Transverse colon (tissue), 4 donors: ENCODE data around the gene SPARC. TPM values are rescaled to one million over a fixed set of nuclear protein-coding genes. Genes with fewer than 3 reads are reported as not detected.
A peak's percentile ranks its signal among the peaks of the same experiment; 100 is the strongest.

Experiments
- DNase-seq: peaks from one replicate; pipeline ENCODE4 v3.0.0-alpha.2; 2019
- H3K27ac ChIP-seq, 4 donors: fragments of 200-600 bp; sonication (generic); 2 replicates each; pipeline ENCODE4 v1.5.1; 2016 to 2018; ENCODE audit warnings: inconsistent platforms in 4 of 4
- H3K27me3 ChIP-seq: fragments of 200-600 bp; sonication (generic); 2 replicates; pipeline ENCODE4 v1.5.1; 2017; ENCODE audit warnings: inconsistent platforms
- H3K36me3 ChIP-seq, 4 donors: fragments of 200-600 bp; sonication (generic); 2 replicates each; pipeline ENCODE4 v1.5.1; 2017 to 2019; ENCODE audit warnings: inconsistent platforms in 4 of 4
- H3K4me1 ChIP-seq, 4 donors: fragments of 200-600 bp; sonication (generic); 2 replicates each; pipeline ENCODE4 v1.5.1; 2017 to 2020; ENCODE audit warnings: inconsistent platforms in 4 of 4
- H3K4me3 ChIP-seq, 4 donors: fragments of 200-600 bp; sonication (generic); 1 replicate in 1 of 4; 2 replicates in 3 of 4; pipeline versions ENCODE4 v1.5.1 to v1.6.1; 2017 to 2019; ENCODE audit warnings: inconsistent platforms in 4 of 4
- H3K9me3 ChIP-seq, 2 donors: fragments of 200-600 bp; sonication (generic); 2 replicates each; pipeline ENCODE4 v1.5.1; 2017 to 2019; ENCODE audit warnings: inconsistent platforms in 2 of 2
- EP300 ChIP-seq: sonication (generic); formaldehyde crosslinking; IDR thresholded peaks from one replicate; pipeline ENCODE4 v1.6.1; 2017; ENCODE audit warnings: antibody characterized with exemption, low read depth
- POLR2A ChIP-seq: fragments of 450-650 bp; IDR thresholded peaks from one replicate; pipeline ENCODE4 v1.6.1; 2016; ENCODE audit warnings: antibody characterized with exemption, mild to moderate bottlenecking, moderate library complexity
- POLR2AphosphoS5 ChIP-seq, 3 donors: sonication (generic); formaldehyde crosslinking; IDR thresholded peaks; one replicate each; pipeline ENCODE4 v1.6.1; 2016; ENCODE audit warnings: antibody characterized with exemption in 3 of 3
- WGBS, 2 donors: methylation state at CpG; one replicate each; pipeline ENCODE4 v1.1.5; 2018; ENCODE audit warnings: low coverage in 1 of 2; 5-methylcytosine and 5-hydroxymethylcytosine counted together
- in situ Hi-C, 4 donors: fragments of 200-750 bp; cut with MboI; loops; one replicate each; pipeline versions ENCODE4 v1.15.0 to v1.15.1; 2017; ENCODE audit warnings: low sequenced_read_pairs in 3 of 4, low pct_ligation_motif_present in 1 of 4, low pct_unique_long_range_greater_than_20kb in 1 of 4
- intact Hi-C: fragments of 100-400 bp; cut with DNase I; formaldehyde crosslinking; loops from one replicate; pipeline ENCODE4 v1.15.1; 2023; ENCODE audit warnings: low total_unique reads
- total RNA-seq, 4 donors: library from RNA; depleted of rRNA; stranded (reverse); fragments of >200 nt; gene quantifications; one replicate each; pipeline ENCODE4 v1.1.0, GENCODE V29; 2016
- TF ChIP-seq, protein P1 (sequence below), 5 experiments: fragments of 200-600 bp in 3 of 5; fragments of 450-650 bp in 2 of 5; sonication (generic) in 3 of 5; IDR thresholded peaks; 1 replicate in 2 of 5; 2 replicates in 3 of 5; pipeline ENCODE4 v1.5.1; 2016 to 2017; ENCODE audit warnings: antibody characterized with exemption in 5 of 5, inconsistent platforms in 3 of 5, mild to moderate bottlenecking in 2 of 5, moderate library complexity in 1 of 5

The SPARC gene
- total RNA-seq, 4 donors from 2014 or later = 47.9 to 267 (median 85.1) TPM

DNA sequence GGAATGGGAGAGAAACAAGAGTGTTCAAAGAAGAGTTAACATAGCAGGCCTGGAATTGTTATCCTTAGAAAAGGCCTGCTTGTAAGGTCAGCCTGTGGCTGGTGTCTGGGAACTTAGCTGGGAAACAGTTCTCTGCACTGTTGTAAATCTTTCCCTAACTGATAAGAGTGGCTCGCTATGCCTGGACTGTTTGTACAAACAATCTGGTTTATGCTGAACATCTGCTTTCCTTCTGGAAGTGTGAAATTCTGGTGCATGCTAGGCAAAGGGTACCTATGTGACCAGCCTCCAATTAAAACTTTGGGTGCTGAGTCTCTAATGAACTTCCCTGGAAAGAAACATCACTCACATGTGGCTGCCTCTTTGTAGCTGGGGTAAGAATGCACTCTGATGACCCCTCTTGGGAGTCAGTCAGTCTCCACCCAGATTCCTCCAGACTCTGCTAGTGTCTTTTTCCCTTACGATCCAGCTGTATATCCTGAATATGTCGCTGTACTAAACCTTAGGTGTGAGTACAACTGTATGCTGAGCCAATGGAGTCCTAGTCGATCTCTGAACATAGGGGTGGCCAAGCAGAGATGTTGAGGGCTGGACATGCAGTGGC is 16.5 kb downstream of the SPARC start:
- Histone ChIP-seq H3K27ac (peak overlapping the region; percentile 62 to 78 (median 72)), H3K9me3 (no peaks in the 10 kb centered on the region), H3K4me3 (no peak overlapping the region), H3K36me3 (no peaks in the 10 kb centered on the region), H3K27me3 (no peaks in the 10 kb centered on the region), H3K4me1 (peaks cover 0 to 51% (median 26%) of the 10 kb centered on the region in 4 donors)
- no peak for TF ChIP-seq POLR2A
- no peak for TF ChIP-seq EP300
- DNase-seq = no peak
- intact Hi-C loops (no loop called here), in situ Hi-C loops (no loop called here)
- 40 to 100% methylated on average over 1 to 4 of the region's 4 CpGs for WGBS, 2 donors

DNA sequence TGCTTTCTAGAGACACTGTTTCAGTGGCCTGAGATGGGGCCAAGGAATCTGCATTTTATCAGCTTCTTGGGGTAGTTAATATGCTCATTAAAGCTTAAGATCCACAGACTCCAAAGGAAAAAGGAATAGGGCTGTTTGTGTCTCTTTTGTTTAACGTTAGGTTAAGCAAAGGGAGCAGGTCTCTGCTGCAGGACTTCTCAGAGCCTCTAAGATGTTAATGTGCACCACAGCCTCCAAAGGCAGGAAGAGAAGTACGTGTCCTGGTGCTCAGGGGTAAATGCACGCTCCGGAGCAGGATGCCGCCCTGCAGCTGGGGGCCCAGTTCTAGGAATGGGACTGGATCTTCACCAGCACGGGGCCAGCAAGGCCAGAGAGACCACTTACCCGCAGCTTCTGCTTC is 19.6 kb downstream of the SPARC start:
- H3K27me3 ChIP-seq = no peaks in the 10 kb centered on the region
- H3K4me1 ChIP-seq = peaks cover 11 to 57% (median 33%) of the 10 kb centered on the region in 4 donors
- no peak overlapping the region for H3K4me3 ChIP-seq
- no peaks in the 10 kb centered on the region for H3K36me3 ChIP-seq
- intact Hi-C loops = no loop called here
- peak overlapping the region in 1 of 4 donors; percentile 28 for H3K27ac ChIP-seq
- 82 to 100% methylated on average over 1 to 7 of the region's 7 CpGs for WGBS, 2 donors
- in situ Hi-C loops = loop anchor here in 1 of 4 donors (10.0 kb wide), 1 partner anchor 78 kb away; no protein-coding TSS in a partner anchor
- TF ChIP-seq EP300 (no peak), POLR2A (no peak), POLR2AphosphoS5 (IDR thresholded peaks at IDR 0.05) (no peak)
- TF ChIP-seq, protein P1, sequence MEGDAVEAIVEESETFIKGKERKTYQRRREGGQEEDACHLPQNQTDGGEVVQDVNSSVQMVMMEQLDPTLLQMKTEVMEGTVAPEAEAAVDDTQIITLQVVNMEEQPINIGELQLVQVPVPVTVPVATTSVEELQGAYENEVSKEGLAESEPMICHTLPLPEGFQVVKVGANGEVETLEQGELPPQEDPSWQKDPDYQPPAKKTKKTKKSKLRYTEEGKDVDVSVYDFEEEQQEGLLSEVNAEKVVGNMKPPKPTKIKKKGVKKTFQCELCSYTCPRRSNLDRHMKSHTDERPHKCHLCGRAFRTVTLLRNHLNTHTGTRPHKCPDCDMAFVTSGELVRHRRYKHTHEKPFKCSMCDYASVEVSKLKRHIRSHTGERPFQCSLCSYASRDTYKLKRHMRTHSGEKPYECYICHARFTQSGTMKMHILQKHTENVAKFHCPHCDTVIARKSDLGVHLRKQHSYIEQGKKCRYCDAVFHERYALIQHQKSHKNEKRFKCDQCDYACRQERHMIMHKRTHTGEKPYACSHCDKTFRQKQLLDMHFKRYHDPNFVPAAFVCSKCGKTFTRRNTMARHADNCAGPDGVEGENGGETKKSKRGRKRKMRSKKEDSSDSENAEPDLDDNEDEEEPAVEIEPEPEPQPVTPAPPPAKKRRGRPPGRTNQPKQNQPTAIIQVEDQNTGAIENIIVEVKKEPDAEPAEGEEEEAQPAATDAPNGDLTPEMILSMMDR (IDR thresholded peaks at IDR 0.05) = no peak
- no peaks in the 10 kb centered on the region for H3K9me3 ChIP-seq
- DNase-seq = no peak

DNA sequence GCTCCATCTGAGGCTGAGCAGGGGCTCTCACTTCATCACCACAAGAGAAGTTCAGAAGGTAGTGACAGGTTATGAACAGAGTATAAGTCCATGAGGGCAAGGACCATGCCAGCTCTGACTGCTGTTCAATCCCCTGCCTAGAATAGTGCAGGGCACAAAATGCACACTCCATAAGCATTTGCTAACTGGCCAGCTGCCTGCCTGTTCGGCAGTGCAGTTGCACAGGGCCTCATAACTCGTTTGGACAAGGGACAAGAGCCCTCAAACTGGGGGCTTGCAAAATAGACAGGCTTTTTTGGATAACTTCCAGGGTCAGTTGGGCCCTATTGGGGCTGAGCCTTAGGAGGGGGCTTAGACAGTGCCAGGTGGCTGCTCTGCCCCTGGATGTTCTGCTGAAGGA is 21.1 kb downstream of the SPARC start:
- intact Hi-C loops (no loop called here), in situ Hi-C loops (loop anchor here in 1 of 4 donors (10.0 kb wide), 1 partner anchor 79 kb away; no protein-coding TSS in a partner anchor)
- no peak for TF ChIP-seq POLR2AphosphoS5 (IDR thresholded peaks at IDR 0.05)
- no peak for TF ChIP-seq EP300
- TF ChIP-seq, protein P1 (IDR thresholded peaks at IDR 0.05) = no peak
- TF ChIP-seq POLR2A = no peak
- Histone ChIP-seq H3K27me3 (no peaks in the 10 kb centered on the region), H3K27ac (peak overlapping the region; percentile 42 to 56 (median 54)), H3K9me3 (no peaks in the 10 kb centered on the region), H3K36me3 (no peaks in the 10 kb centered on the region), H3K4me3 (no peak overlapping the region), H3K4me1 (peaks cover 11 to 42% (median 22%) of the 10 kb centered on the region in 4 donors)
- no peak for DNase-seq
- 24% methylated on average over 2 of the region's 2 CpGs; no CpG with 5 or more reads in 1 of the 2 donors for WGBS, 2 donors

DNA sequence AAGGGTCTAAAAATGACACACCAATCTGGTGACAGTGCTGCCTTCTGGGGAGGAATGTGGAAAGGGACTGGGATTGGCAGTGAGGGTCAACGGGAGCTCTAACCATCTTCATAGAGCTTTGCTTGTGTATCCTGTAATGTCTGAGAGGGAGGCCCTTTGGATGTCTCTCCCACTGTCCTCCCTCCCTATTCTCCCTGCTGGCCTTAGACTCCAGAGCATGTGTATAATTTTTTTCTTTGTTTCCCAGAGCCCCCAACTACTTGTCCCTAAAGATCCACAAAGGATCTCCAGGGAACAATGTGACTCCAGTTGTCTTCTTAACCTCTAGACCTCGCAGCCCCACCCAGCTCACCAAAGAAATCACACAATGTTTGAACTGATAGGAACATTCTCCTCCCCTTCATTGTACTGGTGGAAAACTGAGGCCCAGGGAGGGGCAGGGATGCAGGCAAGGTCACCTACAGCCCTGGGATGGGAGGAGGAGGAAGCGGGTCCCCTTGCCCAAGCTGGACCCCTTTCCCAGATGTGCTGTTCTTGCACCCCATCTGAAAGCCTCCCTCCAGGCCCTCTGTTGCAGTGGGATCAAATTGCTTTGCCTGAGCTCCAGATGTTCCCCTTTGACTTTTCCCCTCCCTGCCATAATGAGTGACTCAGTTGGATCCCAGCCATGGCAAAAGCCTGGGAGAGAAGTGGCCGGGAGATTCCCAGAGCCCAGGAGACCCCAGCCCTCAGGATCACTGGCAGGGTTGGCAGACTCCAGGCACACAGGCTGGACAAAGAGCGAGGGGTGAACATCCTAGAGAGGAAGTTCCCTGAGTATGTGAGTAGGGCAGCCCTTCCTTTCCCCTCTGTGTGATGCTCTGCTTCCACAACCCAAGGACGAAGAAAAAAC is 21.8 kb downstream of the SPARC start:
- 61 to 80% methylated on average over 1 to 6 of the region's 6 CpGs for WGBS, 2 donors
- intact Hi-C loops = no loop called here
- DNase-seq = no peak
- H3K4me3 ChIP-seq = no peak overlapping the region
- H3K4me1 ChIP-seq = peaks cover 11 to 37% (median 15%) of the 10 kb centered on the region in 4 donors
- H3K9me3 ChIP-seq = no peaks in the 10 kb centered on the region
- H3K36me3 ChIP-seq = no peaks in the 10 kb centered on the region
- H3K27me3 ChIP-seq = no peaks in the 10 kb centered on the region
- TF ChIP-seq POLR2A = no peak
- TF ChIP-seq POLR2AphosphoS5 (IDR thresholded peaks at IDR 0.05) = no peak
- TF ChIP-seq EP300 = no peak
- TF ChIP-seq, protein P1 (IDR thresholded peaks at IDR 0.05) = no peak
- in situ Hi-C loops = loop anchor here in 2 of 4 donors (5.0 to 10.0 kb wide), 2 partner anchors 77 to 80 kb away; no protein-coding TSS in a partner anchor
- peak overlapping the region; percentile 42 to 56 (median 54) for H3K27ac ChIP-seq
